ENCODE data around the gene USP8. TPM values are rescaled to one million over a fixed set of nuclear protein-coding genes. Genes with fewer than 3 reads are reported as not detected.
"Not testable (repeated sequence)": the region's sequence is repeated elsewhere in the genome, so short reads cannot be mapped to it uniquely, and the experiment has no call there.

The USP8 gene
- total RNA-seq, 2 donors from 2014 or later, result 52.7 to 64.5 TPM

GRCh38 chr15:50416890-50417289 is 7.3 kb upstream of the USP8 start:
- ATAC-seq (replicated peaks in 1 of 2), result no peak
- no peaks in the 10 kb centered on the region for H3K36me3 Mint-ChIP-seq (ENCODE audit: insufficient read depth in 2 of 2)
- no peak for DNase-seq
- H3K4me3 Mint-ChIP-seq, result no peak overlapping the region
- H3K27ac Mint-ChIP-seq, result no peak overlapping the region
- H3K4me1 Mint-ChIP-seq (ENCODE audit: low read depth), result no peaks in the 10 kb centered on the region
- no peaks in the 10 kb centered on the region for H3K27me3 Mint-ChIP-seq (ENCODE audit: low read depth)
- no peaks in the 10 kb centered on the region for H3K9me3 Mint-ChIP-seq

- Mint-ChIP-seq H3K36me3 (ENCODE audit: insufficient read depth in 2 of 2) (no peaks in the 10 kb centered on the region), H3K4me1 (ENCODE audit: low read depth) (no peaks in the 10 kb centered on the region), H3K4me3 (no peak overlapping the region), H3K27me3 (ENCODE audit: low read depth) (no peaks in the 10 kb centered on the region), H3K27ac (no peak overlapping the region), H3K9me3 (no peaks in the 10 kb centered on the region)
- DNase-seq (peak; percentile 7 to 8), ATAC-seq (replicated peaks in 1 of 2) (peak; percentile 43 to 44)
Measured at GRCh38 chr15:50418041-50418583, 6.1 kb upstream of the USP8 start.

GRCh38 chr15:50425219-50425618 is 1.0 kb downstream of the USP8 start:
- no peaks in the 10 kb centered on the region for H3K27me3 Mint-ChIP-seq (ENCODE audit: low read depth)
- DNase-seq (no peak), ATAC-seq (replicated peaks in 1 of 2) (no peak)
- peak overlapping the region; percentile 96 for H3K27ac Mint-ChIP-seq
- H3K4me1 Mint-ChIP-seq (ENCODE audit: low read depth), result peaks cover 56% of the 10 kb centered on the region
- peaks cover 4 to 7% of the 10 kb centered on the region in 2 donors for H3K36me3 Mint-ChIP-seq (ENCODE audit: insufficient read depth in 2 of 2)
- no peaks in the 10 kb centered on the region for H3K9me3 Mint-ChIP-seq
- peak overlapping the region; percentile 98 to 99 for H3K4me3 Mint-ChIP-seq

GRCh38 chr15:50425678-50426246 is 1.6 kb downstream of the USP8 start:
- not testable (repeated sequence) for H3K27me3 Mint-ChIP-seq (ENCODE audit: low read depth); ATAC-seq (replicated peaks in 1 of 2); DNase-seq; H3K9me3 Mint-ChIP-seq; H3K36me3 Mint-ChIP-seq (ENCODE audit: insufficient read depth in 2 of 2); H3K27ac Mint-ChIP-seq
- peaks cover 56% of the 10 kb centered on the region for H3K4me1 Mint-ChIP-seq (ENCODE audit: low read depth)
- peak overlapping the region; percentile 98 to 99 for H3K4me3 Mint-ChIP-seq

- H3K36me3 Mint-ChIP-seq (ENCODE audit: insufficient read depth in 2 of 2), result peaks cover 4 to 7% of the 10 kb centered on the region in 2 donors
- ATAC-seq (replicated peaks in 1 of 2), result no peak
Measured at GRCh38 chr15:50426428-50426827, 2.2 kb downstream of the USP8 start.

GRCh38 chr15:50431204-50431603 is 7.0 kb downstream of the USP8 start:
- Mint-ChIP-seq H3K27me3 (ENCODE audit: low read depth) (no peaks in the 10 kb centered on the region), H3K4me3 (no peak overlapping the region), H3K9me3 (no peaks in the 10 kb centered on the region), H3K36me3 (ENCODE audit: insufficient read depth in 2 of 2) (peaks cover 4 to 5% of the 10 kb centered on the region in 2 donors), H3K4me1 (ENCODE audit: low read depth) (peaks cover 45% of the 10 kb centered on the region), H3K27ac (no peak overlapping the region)
- DNase-seq (no peak), ATAC-seq (replicated peaks in 1 of 2) (no peak)

More at GRCh38 chr15:50426428-50426827, 2.2 kb downstream of the USP8 start:
- no peaks in the 10 kb centered on the region for H3K9me3 Mint-ChIP-seq
- peak overlapping the region; percentile 37 to 58 for H3K4me3 Mint-ChIP-seq
- no peak for DNase-seq
- no peaks in the 10 kb centered on the region for H3K27me3 Mint-ChIP-seq (ENCODE audit: low read depth)
- H3K4me1 Mint-ChIP-seq (ENCODE audit: low read depth), result peaks cover 56% of the 10 kb centered on the region
- H3K27ac Mint-ChIP-seq, result no peak overlapping the region

- H3K27me3 Mint-ChIP-seq (ENCODE audit: low read depth), result no peaks in the 10 kb centered on the region
Measured at GRCh38 chr15:50432230-50432629, 8.0 kb downstream of the USP8 start.

GRCh38 chr15:50435772-50436171 is 11.6 kb downstream of the USP8 start:
- ATAC-seq (replicated peaks in 1 of 2), result no peak
- Mint-ChIP-seq H3K27ac (no peak overlapping the region), H3K4me3 (no peak overlapping the region), H3K27me3 (ENCODE audit: low read depth) (no peaks in the 10 kb centered on the region), H3K9me3 (no peaks in the 10 kb centered on the region), H3K4me1 (ENCODE audit: low read depth) (peaks cover 15% of the 10 kb centered on the region), H3K36me3 (ENCODE audit: insufficient read depth in 2 of 2) (peaks cover 4 to 5% of the 10 kb centered on the region in 2 donors)
- DNase-seq, result no peak

More at GRCh38 chr15:50432230-50432629, 8.0 kb downstream of the USP8 start:
- Mint-ChIP-seq H3K27ac (no peak overlapping the region), H3K36me3 (ENCODE audit: insufficient read depth in 2 of 2) (peaks cover 4 to 5% of the 10 kb centered on the region in 2 donors), H3K4me3 (no peak overlapping the region), H3K9me3 (no peaks in the 10 kb centered on the region), H3K4me1 (ENCODE audit: low read depth) (peaks cover 35% of the 10 kb centered on the region)
- ATAC-seq (replicated peaks in 1 of 2), result no peak
- no peak for DNase-seq

- no peak for ATAC-seq (replicated peaks in 1 of 2)
- peaks cover 1 to 3% of the 10 kb centered on the region in 2 donors for H3K36me3 Mint-ChIP-seq (ENCODE audit: insufficient read depth in 2 of 2)
- H3K27ac Mint-ChIP-seq, result no peak overlapping the region
- no peaks in the 10 kb centered on the region for H3K27me3 Mint-ChIP-seq (ENCODE audit: low read depth)
- no peak overlapping the region for H3K4me3 Mint-ChIP-seq
- no peak for DNase-seq
- peaks cover 6% of the 10 kb centered on the region for H3K4me1 Mint-ChIP-seq (ENCODE audit: low read depth)
- H3K9me3 Mint-ChIP-seq, result no peaks in the 10 kb centered on the region
Measured at GRCh38 chr15:50438251-50438650, 14.0 kb downstream of the USP8 start.

- Mint-ChIP-seq H3K36me3 (ENCODE audit: insufficient read depth in 2 of 2) (peaks cover 1 to 10% of the 10 kb centered on the region in 2 donors), H3K4me1 (ENCODE audit: low read depth) (peaks cover 11% of the 10 kb centered on the region), H3K4me3 (no peak overlapping the region), H3K27me3 (ENCODE audit: low read depth) (no peaks in the 10 kb centered on the region), H3K27ac (no peak overlapping the region), H3K9me3 (no peaks in the 10 kb centered on the region)
- ATAC-seq (replicated peaks in 1 of 2), result no peak
- DNase-seq, result no peak
Measured at GRCh38 chr15:50440932-50441331, 16.7 kb downstream of the USP8 start.

- no peak overlapping the region for H3K27ac Mint-ChIP-seq
- H3K4me3 Mint-ChIP-seq, result no peak overlapping the region
- no peak for DNase-seq
- no peaks in the 10 kb centered on the region for H3K9me3 Mint-ChIP-seq
- peaks cover 9% of the 10 kb centered on the region for H3K4me1 Mint-ChIP-seq (ENCODE audit: low read depth)
- H3K27me3 Mint-ChIP-seq (ENCODE audit: low read depth), result no peaks in the 10 kb centered on the region
- no peak for ATAC-seq (replicated peaks in 1 of 2)
- H3K36me3 Mint-ChIP-seq (ENCODE audit: insufficient read depth in 2 of 2), result peaks cover 4 to 20% of the 10 kb centered on the region in 2 donors
Measured at GRCh38 chr15:50452927-50453326, 28.7 kb downstream of the USP8 start.

GRCh38 chr15:50458348-50459112 is 34.3 kb downstream of the USP8 start:
- H3K36me3 Mint-ChIP-seq (ENCODE audit: insufficient read depth in 2 of 2), result peaks cover 9 to 22% of the 10 kb centered on the region in 2 donors
- no peak overlapping the region for H3K4me3 Mint-ChIP-seq
- no peaks in the 10 kb centered on the region for H3K9me3 Mint-ChIP-seq
- ATAC-seq (replicated peaks in 1 of 2) (no peak), DNase-seq (no peak)
- no peaks in the 10 kb centered on the region for H3K27me3 Mint-ChIP-seq (ENCODE audit: low read depth)
- peak overlapping the region; percentile 4 for H3K27ac Mint-ChIP-seq
- peaks cover 17% of the 10 kb centered on the region for H3K4me1 Mint-ChIP-seq (ENCODE audit: low read depth)

Data from activated T-cell treated with anti-CD3 and anti-CD28 coated beads, Interleukin-2, amount 50 U/mL, for 72 hours (primary cell).